Measurements from ENCODE around the gene ASB13.

Gene ASB13

DNA sequence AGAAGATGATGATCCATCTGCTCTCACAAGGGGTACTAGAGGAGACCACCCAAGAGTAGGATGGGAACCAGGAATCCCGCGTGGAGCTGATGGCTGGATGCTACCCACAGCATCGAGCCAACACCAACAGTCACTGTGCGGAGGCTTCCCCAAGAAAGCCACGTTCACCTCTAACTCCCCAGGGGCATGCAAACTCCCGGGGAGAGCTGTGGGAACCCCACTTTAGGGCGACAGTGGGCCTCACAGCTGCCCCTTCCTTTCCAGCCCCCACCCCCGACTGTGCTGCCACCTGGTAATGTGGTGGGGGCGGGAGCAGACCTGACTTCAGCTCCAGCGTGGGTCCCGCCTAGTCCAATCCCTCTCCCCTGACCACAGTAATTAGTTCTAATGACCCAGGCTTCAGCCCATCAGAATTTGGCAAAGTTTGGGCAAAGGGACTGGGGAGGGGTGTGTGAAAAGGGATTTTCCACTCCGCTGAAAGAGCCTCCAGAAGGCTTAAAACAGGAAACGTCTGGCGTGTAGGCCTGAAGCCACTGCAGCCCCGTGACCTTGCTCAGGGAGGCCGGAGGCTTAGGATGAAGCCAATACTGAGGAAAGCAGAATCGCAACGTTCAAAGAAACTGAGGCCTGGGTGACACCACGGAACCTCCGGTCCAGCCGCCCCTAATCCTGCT is 20.3 kb downstream of the ASB13 start:
- no peak for DNase-seq

DNA sequence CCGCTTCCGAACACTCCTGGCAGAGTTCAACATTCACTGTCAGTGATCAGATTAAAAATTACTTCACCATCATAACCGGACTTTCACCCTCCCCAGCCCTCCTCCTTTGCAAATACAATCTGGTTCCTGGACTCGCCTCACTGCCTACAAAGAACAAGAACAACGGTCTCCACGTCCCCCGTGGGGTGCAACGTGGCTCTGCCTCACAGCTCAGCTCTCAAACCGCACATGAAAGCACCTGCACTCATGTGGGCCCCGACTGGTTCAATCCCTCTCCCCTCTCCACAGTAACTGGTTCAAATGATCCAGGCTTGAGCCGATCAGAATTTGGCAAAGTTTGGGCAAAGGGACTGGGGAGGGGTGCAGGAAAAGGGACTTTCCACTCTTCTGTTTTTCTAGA is 21.0 kb downstream of the ASB13 start:
- DNase-seq: no peak

DNA sequence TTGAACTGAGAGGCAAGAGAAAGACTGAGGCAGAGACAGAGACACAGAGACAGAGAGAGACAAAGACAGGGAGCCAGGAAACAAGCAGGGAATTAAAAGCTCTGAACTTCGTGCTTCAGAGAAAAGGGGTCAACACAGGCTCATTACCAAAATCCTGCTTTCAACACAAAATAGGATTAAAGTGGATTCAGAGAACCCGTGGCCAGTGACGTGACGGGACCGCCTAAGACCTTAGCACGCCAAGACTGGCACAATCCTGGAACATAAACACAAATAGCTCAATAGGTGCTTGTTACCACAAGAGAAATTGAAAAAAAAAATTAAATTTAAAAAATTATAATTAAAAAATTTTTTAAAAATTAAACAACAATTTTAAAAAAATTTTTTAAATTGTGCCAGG is 21.5 kb downstream of the ASB13 start:
- no peak for DNase-seq

DNA sequence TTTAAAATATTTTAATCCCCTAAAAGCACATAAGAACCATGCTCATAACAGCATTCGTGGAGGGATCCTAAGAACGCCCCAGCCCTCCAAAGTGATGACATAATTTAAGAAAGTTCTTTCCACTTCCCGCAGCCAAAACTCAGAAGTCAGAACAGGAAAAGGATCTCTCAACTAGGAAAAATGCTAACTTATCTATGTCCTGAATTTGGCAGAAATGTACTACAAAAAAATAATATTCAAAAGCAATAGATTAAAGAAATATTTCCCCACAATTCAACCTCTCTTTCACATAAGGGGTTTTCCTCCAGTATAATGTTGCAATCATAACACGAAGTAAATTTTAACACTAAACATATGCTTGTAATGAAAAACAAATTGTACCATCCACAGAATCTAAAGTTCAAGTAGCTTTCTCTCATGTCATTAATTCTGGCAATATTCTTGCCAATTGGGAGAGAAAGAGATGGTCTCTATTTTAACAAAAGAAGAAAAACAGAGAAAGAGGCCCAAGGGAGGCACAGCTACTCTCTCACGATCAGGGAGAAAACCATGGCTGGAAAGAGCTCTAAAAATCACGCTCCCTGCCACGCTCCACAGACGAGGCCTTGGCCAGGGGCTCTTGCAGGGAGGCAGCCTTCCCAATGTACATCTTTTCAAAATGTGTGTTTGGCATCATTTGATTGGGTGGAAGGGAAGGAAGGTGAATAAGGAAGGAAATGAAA is 22.9 kb downstream of the ASB13 start:
- DNase-seq: no peak

DNA sequence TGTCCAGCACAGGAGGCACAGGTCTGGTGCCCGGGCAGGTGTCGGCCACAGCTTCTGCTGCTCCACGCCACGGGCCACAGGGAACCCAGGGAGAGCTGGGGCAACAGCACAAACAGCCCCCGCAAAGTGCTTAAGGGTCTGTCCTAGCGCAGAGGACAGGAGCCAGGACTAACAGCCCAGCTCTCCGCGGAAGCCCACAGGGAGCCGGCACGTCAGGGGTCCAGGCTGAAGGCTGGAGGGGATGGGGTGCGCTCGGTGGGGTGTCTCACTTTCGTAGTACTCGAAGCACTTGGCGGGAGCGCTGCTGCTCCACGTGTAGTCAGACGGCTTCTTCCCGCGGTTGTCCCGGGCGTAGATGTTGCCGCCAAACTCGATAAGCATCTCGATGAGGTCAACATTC is 24.9 kb downstream of the ASB13 start:
- no peak for DNase-seq

DNA sequence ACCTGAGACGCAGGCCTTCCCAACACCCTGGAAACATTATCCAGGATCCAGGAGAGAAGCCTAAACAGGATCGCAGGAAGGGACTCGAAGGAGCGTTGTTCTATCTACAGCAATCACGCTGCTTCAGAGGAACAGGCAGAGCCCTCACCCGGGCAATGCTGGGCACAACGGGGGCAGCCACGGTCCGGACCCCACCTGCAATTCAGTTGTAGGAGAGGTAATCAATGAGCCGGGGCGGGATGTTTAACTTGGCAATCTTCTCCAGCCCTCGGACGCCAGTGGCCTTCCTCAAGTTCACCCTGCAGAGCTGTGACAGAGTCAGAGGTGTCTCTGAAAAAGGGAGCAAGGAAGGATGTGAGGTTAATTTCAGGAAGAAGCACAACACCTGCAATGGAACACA is 25.9 kb downstream of the ASB13 start:
- DNase-seq: no peak

DNA sequence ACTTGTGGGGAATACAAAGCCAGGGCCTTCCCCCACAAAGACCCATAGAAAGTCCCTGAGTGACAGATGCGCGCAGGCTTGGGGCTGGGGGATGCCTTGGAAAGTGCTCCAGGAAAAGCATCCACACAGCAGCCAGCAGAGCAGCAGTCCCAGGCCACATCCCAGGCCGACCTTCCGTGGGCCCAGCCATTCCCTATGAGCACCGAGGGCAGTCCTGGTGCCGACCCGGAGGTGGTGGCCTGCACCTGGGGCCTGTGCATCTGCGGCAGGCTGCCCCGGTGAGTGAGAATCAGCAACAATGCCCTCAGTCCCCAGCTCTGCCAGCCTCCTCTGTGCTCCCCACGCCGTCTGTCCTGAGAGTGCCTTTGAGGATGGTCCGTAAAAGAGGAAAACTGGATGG is 26.4 kb downstream of the ASB13 start:
- no peak for DNase-seq

DNA sequence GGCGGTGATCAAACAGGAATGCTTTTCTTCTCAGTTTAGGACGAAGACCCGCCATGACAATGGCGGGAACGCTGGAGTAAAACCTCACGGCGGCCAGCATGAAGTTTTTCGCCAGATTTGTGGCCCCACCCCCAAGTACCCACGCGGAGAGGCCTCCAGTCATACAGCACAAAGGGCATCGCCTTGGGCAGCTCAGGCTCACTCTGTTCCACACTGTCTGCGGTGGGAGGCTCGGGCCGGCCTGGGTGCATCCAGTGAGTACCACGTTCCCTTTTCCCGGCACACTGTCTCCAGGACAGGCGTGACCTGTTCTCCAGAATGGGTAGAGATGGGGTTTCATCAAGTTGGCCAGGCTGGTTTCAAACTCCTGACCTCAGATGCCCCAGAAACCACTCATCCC is 27.3 kb downstream of the ASB13 start:
- DNase-seq: no peak

DNA sequence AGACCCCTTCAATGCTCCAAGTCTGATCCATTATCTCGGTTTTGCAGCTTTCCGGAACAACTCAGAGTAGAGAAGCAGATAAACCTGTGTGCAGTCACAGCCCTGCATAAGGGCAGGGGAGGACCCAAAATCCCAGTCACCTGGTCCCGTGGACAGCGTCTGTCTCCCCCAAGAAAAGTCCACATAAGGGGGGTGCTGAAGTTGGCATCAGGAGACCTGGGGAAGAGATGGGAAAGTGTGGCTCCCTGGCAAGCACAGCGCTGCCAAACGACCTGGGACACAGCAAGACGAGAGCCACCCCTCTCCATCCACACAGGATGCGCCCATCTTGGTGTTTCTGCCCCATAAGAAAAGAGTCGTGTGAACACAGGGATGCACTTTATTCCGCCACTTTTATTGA is 27.9 kb downstream of the ASB13 start:
- no peak for DNase-seq

DNA sequence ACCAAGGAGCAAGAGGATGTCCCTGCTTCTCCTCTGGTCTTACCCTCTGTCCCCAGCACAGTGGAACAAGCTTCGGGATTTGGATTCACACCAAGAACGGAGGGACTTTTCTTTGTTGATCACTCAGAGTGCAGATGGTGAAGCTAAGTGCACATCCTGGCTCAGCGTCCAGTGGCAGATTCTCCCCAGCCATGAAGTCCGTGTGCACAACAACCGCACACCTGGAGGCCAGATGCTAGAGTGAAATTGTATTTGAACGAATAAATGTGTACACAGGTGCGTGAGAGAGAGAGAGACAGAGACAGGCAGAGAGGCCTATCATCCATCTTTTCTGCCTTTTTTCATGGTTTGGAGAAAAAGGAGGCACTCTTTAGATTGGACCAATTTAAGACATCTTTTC is 31.5 kb downstream of the ASB13 start:
- no peak for DNase-seq

DNA sequence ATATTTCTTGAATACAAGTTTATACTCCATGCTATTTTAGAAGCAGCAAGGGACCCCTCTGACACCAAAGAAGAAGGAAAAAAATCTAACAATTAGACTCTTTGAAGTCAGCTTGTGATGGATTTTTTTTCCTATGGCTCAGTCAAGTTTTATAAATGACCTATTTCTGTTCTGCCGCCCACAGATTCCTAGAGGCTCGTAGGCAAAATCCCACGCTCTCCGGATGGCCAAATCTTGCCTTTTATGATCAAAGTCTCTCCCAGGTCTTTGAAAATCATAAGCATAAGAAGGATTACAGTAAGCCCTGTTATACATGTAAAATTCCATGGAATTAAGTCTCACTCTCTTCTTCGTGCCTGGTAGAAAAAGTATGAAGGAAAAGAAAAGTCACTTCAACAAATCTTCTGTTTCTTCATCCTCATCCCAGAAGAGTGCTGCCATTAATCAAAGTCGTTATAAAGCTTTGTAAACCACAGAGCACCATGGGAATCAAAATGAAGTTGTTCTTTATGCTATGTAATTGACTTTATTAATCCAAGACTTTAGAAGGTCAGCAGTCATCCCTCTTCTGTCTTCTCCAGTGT is 33.1 kb downstream of the ASB13 start:
- no peak for DNase-seq

DNA sequence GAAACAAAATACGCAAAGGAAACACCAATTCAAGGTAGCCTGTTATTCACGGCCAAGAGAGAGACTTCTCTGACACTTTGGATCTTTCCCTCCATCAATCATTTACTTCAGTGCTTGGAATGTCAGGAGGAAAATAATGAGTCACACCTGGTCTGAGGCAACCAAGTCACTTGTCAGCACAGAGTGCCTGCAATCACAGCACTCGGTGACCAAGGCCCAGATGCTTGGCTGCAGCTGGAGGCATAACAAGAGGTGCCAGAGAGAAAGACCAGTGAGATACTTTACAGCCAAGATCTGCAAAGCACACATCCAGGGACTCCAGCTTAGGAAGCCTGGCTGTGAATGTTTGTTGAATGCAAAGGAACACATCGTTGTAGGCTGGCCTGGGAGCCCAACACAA is 33.9 kb downstream of the ASB13 start:
- DNase-seq: no peak

DNA sequence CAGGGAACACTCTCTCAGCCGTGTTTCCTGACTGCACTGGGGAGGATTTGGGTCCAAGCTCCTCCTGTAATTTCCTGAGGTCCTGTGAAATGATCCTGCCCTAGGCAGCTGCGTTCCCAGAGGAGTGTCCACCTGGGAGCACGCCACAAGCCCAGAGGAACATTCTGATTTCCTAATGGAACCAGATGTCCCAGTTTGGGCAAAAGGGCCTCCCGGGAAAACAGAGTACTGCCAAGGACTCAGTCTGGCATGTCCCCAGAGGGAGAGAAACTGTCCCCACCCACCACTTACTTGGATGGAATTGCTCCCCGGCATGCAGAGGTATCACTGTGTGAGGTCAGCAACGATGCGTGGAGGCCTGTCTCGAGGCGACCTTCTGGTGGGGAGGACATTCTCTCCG is 34.5 kb downstream of the ASB13 start:
- DNase-seq: no peak

DNA sequence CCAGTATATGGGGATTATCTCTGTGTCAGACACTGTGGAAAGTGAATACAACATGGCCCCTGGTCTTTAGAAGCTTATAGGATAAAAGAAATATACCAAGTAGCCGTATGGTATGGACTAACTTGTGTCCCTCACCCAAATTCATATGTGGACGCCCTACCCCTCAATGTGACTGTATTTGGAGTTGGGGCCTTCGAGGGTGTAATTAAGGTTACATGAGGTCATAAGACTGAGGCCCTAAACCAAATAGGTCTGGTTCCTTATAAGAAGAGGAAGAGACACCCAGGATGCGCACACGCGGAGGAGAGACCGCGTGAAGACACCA is 36.3 kb downstream of the ASB13 start:
- no peak for DNase-seq

DNA sequence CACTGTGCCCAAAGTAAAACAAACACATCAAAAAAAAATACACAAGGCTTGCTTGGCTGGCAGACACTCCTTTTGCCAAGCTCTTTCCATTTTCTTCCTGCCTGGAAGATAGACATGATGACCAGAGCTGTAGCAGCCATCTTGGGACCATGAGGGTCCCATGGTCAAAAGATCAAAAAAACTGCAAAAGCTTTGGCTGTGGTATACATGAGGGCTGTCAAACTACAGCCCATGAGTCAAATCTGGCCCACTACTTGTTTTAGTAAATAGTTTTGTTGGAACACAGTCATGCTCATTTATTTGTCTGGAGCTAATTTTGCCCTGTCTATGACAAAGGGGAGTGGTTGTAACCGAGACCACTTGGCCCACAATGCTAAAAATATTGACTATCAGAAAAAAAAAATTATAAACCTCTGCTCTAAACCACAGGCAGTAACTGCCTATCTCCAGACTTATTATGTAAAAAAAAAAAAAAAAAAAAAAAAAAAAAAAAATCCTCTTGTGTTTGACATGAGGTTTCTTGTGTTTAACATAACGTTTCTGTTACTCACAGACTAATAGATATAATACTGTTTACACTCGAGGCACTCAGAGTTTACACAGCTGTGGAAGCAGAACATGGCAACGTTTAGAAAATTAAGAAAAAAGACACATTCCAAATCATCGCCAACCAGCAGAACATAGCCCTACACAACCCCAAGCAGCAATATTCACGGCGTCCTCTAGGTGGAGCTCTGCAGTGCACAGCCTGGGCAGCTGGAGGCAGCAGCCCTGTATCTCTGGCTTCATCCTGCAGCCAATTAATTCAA is 36.9 kb downstream of the ASB13 start:
- peak; percentile 62 for DNase-seq

DNA sequence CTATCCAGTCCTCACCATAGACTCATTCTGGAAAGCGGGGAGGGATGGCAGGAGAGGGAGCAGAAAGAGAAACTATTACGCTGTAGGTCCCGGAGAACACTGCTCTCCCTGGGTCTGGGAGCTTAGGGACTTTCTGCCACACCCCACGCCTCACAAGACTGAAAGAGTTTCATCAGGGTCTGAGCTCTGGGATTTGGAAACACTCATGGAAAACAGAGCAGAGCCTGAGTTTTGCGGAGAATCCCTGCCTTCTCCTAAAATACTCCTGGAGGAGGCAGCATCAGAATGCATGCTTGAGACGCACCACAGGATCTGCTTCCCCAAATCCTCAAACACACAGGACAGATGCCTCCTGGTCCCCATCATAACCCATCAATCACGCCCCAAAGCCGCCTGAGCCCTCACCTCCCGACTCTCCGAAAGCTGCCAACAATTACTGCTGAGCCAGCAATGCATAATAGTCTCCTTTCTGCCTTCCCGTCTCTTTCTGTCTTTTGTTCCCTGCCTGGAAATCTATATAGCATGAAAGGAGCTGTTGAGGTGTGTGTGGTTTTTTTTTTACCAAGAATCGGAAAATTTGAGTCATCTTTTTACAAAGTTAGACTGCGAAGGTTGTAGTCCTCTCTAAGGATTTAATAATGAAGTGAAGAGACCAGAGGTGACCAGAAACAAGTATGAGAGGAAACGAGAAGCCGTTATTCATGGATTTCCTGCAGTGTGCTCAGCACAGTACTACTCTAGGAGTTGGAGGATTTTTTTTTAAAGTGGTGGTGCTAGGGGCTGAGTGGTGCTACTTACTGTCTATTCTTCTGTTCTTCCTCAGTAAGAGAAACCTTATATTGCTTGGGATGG is 37.7 kb downstream of the ASB13 start:
- DNase-seq: no peak

DNA sequence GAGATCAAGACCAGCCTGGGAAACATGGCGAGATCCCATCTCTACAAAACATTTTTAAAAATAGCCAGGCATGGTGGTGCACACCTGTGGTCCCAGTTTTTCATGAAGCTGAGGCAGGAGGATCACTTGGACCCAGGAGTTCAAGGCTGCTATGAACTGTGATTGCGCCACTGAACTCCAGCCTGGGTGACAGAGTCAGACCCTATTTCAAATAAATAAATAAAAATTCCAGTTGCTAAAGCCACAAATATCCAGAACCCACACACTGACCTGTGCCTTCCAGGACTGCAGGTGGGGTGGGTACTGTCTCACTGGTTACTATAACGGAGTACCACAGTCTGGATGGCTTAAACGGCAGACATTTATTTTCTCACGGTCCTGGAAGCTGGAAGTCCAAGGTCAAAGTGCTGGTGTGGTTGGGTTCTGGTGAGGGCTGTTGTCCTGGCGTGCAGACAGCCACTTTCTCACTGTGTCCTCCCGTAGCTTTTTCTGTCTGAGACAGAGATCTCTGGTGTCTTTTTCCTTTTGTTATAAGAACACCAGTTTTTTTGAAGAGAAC is 38.8 kb downstream of the ASB13 start:
- no peak for DNase-seq

DNA sequence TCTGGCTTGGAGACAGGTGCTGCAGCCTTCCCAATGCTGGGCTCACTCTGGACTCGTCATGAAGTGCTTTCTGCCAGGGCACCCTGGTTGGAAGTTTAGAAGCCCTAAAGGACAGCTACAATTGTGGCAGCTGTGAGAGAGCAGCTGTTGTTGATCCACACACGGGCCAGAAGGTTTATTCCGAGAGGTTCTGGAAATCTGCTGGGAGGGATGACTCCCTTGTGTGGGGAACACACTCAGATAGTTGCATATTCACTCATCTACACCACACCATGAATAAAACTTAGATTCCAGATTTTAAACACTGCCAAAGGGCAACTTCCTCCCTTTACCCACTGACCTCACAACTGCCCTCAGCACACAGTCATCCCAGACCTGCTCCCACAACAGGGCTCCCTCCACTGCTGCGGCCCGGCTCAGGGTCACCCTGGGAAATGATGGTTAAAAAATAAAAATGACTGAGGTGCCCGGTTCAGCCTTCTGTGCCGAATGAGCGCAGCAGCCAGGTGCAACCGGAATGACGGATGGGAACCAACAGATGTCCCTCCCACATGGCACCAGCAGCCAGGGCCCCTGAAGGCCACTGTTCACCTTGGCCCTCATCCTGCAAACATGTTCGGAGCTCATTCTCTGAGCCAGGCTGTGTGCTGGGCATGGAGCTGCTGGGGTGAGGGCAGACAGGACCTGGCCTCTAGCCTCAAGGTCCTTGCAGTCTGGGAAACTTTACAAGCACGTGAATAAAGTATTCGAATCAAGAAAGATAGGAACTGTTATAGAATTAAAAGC is 40.2 kb downstream of the ASB13 start:
- DNase-seq: no peak

DNA sequence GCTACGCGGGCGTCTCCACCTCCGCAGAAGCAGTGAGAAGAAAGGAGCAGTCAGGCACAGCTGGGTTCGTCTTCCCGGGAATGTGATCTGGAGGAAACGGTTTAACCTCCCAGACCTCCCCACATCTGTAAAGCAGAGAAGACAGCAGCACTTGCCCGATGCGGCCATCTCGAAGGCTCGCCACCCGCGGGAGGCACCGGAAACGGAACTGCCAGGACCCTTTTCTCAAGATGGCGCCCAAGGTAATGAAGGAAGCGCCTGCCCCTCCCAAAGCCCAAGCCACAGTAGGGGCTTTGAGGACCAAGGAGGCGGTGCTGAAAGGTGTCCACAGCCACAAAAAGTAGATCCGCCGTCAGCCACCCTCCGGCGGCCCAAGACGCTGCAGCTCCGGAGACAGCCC is 41.7 kb downstream of the ASB13 start:
- no peak for DNase-seq

DNA sequence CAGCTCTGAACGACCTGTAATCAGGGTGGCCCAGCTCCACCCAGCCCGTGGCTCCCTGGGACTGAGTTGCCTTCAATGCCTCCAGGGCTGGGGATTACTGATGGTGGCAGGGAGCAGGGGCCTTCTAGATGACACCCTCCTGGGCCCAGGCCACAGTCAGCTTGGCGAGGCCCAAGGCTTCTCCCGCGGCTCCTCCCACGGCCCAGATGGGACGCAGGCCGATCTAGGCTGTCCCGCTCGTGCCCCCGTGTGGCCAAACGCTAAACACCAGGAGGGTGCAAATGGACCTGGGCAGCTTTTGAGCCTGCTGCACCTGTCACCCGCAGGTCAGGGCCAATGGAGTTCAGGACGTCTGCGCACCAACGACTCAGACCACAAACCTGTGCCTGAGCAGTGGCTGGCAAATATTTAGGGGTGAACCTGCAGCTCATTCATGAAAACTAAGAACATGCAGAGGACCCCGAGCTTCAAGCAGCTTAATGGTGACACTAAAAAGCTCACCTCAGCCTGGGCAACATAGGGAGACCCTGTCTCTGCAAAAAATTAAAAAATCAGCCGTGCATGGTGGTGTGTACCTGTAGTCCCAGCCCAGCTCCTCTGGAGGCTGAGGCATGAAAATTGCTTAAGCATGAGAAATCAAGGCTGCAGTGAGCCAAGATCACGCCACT is 43.2 kb downstream of the ASB13 start:
- DNase-seq: peak; percentile 74
